ENCODE measurements around the gene EYA3.

DNA sequence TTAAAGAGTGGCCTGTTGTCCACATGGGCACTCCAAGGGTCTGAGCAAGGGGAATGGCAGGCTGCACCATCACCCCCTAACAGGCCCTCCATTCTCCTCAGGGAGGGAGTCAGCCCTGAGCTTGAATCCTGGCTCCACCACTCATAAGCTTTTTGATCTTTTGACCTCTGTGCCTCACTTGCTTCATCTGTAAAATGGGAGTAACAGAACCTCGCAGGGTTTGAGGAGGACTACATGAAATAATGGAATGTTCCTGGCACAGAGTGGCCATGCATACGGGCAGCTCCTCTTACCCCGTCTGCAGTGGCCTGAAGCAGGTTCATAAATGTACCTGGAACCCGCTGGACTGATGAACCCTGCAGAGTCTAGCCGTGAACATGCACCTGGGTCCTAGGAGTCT lies 130.8 kb downstream of the EYA3 start:
- TF ChIP-seq, protein P1, sequence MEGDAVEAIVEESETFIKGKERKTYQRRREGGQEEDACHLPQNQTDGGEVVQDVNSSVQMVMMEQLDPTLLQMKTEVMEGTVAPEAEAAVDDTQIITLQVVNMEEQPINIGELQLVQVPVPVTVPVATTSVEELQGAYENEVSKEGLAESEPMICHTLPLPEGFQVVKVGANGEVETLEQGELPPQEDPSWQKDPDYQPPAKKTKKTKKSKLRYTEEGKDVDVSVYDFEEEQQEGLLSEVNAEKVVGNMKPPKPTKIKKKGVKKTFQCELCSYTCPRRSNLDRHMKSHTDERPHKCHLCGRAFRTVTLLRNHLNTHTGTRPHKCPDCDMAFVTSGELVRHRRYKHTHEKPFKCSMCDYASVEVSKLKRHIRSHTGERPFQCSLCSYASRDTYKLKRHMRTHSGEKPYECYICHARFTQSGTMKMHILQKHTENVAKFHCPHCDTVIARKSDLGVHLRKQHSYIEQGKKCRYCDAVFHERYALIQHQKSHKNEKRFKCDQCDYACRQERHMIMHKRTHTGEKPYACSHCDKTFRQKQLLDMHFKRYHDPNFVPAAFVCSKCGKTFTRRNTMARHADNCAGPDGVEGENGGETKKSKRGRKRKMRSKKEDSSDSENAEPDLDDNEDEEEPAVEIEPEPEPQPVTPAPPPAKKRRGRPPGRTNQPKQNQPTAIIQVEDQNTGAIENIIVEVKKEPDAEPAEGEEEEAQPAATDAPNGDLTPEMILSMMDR (IDR thresholded peaks at IDR 0.05; ENCODE audit: low read depth, low read length, poor library complexity, severe bottlenecking): no peak
- TF ChIP-seq EZH2phosphoT487 (IDR thresholded peaks at IDR 0.05; ENCODE audit: borderline replicate concordance, low read length): no peak

Data from DOHH2 (cell line).